Measurements from ENCODE around the gene ALK.

ALK gene

GRCh38 chr2:29489568-29489967 lies 431.8 kb downstream of the ALK start:
- DNase-seq (ENCODE audit: low read depth), result no peak

GRCh38 chr2:29487967-29488555 lies 433.3 kb downstream of the ALK start:
- DNase-seq (ENCODE audit: low read depth), result no peak

GRCh38 chr2:29485631-29486030 lies 435.8 kb downstream of the ALK start:
- DNase-seq (ENCODE audit: low read depth), result no peak

- no peak for DNase-seq (ENCODE audit: low read depth)
These were observed 436.3 kb downstream of the ALK start for GRCh38 chr2:29485117-29485516.

- DNase-seq (ENCODE audit: low read depth), result no peak
These were observed 438.5 kb downstream of the ALK start for GRCh38 chr2:29482867-29483266.

GRCh38 chr2:29482348-29482747 lies 439.0 kb downstream of the ALK start:
- no peak for DNase-seq (ENCODE audit: low read depth)

GRCh38 chr2:29481313-29481712 lies 440.1 kb downstream of the ALK start:
- DNase-seq (ENCODE audit: low read depth), result no peak

GRCh38 chr2:29480426-29480825 lies 441.0 kb downstream of the ALK start:
- no peak for DNase-seq (ENCODE audit: low read depth)

GRCh38 chr2:29479401-29479800 lies 442.0 kb downstream of the ALK start:
- no peak for DNase-seq (ENCODE audit: low read depth)

- no peak for DNase-seq (ENCODE audit: low read depth)
These were observed 442.7 kb downstream of the ALK start for GRCh38 chr2:29478641-29479040.

- no peak for DNase-seq (ENCODE audit: low read depth)
These were observed 444.2 kb downstream of the ALK start for GRCh38 chr2:29477186-29477585.

- no peak for DNase-seq (ENCODE audit: low read depth)
These were observed 445.9 kb downstream of the ALK start for GRCh38 chr2:29475499-29475898.

GRCh38 chr2:29469961-29470360 lies 451.4 kb downstream of the ALK start:
- DNase-seq (ENCODE audit: low read depth), result no peak

GRCh38 chr2:29469516-29469915 lies 451.9 kb downstream of the ALK start:
- DNase-seq (ENCODE audit: low read depth), result no peak

- no peak for DNase-seq (ENCODE audit: low read depth)
These were observed 458.0 kb downstream of the ALK start for GRCh38 chr2:29463181-29463900.

GRCh38 chr2:29462293-29462692 lies 459.1 kb downstream of the ALK start:
- no peak for DNase-seq (ENCODE audit: low read depth)

- no peak for DNase-seq (ENCODE audit: low read depth)
These were observed 461.2 kb downstream of the ALK start for GRCh38 chr2:29460190-29460589.

GRCh38 chr2:29459445-29460179 lies 461.8 kb downstream of the ALK start:
- DNase-seq (ENCODE audit: low read depth), result no peak

- no peak for DNase-seq (ENCODE audit: low read depth)
These were observed 465.0 kb downstream of the ALK start for GRCh38 chr2:29456429-29456828.

GRCh38 chr2:29455200-29455860 lies 466.1 kb downstream of the ALK start:
- DNase-seq (ENCODE audit: low read depth), result no peak

GRCh38 chr2:29452036-29452435 lies 469.4 kb downstream of the ALK start:
- no peak for DNase-seq (ENCODE audit: low read depth)

- no peak for DNase-seq (ENCODE audit: low read depth)
These were observed 470.7 kb downstream of the ALK start for GRCh38 chr2:29450596-29451222.
